ENCODE measurements around the gene CGAS. TPM values are rescaled to one million over a fixed set of nuclear protein-coding genes. Genes with fewer than 3 reads are reported as not detected.
"Not testable (repeated sequence)": the region's sequence is repeated elsewhere in the genome, so short reads cannot be mapped to it uniquely, and the experiment has no call there.

Gene CGAS
- total RNA-seq, 1 experiment from 2014 or later, result 35.0 TPM

GRCh38 chr6:73471686-73472290 lies 19.7 kb upstream of the CGAS start:
- Mint-ChIP-seq H3K27ac (ENCODE audit: unreplicated experiment) (no peak overlapping the region), H3K4me3 (ENCODE audit: low read depth, unreplicated experiment) (no peak overlapping the region), H3K36me3 (ENCODE audit: insufficient read depth, unreplicated experiment) (peaks cover 65% of the 10 kb centered on the region), H3K9me3 (ENCODE audit: low read depth, unreplicated experiment) (no peaks in the 10 kb centered on the region), H3K27me3 (ENCODE audit: unreplicated experiment) (no peaks in the 10 kb centered on the region), H3K4me1 (ENCODE audit: low read depth, unreplicated experiment) (no peaks in the 10 kb centered on the region)
- TF ChIP-seq, protein P1, sequence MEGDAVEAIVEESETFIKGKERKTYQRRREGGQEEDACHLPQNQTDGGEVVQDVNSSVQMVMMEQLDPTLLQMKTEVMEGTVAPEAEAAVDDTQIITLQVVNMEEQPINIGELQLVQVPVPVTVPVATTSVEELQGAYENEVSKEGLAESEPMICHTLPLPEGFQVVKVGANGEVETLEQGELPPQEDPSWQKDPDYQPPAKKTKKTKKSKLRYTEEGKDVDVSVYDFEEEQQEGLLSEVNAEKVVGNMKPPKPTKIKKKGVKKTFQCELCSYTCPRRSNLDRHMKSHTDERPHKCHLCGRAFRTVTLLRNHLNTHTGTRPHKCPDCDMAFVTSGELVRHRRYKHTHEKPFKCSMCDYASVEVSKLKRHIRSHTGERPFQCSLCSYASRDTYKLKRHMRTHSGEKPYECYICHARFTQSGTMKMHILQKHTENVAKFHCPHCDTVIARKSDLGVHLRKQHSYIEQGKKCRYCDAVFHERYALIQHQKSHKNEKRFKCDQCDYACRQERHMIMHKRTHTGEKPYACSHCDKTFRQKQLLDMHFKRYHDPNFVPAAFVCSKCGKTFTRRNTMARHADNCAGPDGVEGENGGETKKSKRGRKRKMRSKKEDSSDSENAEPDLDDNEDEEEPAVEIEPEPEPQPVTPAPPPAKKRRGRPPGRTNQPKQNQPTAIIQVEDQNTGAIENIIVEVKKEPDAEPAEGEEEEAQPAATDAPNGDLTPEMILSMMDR (IDR thresholded peaks at IDR 0.05; ENCODE audit: unreplicated experiment), result no peak
- DNase-seq, result no peak
- CTCF ChIA-PET, result no interaction called here
- no TSS peak for BruUV-seq (replicated peaks)
- intact Hi-C loops (cut with micrococcal nuclease; ENCODE audit: unreplicated experiment), result no loop called here

GRCh38 chr6:73461537-73462350 lies 9.6 kb upstream of the CGAS start, which contains the start of gene MTO1:
Gene MTO1, plus strand, starts transcription at chr6:73461737. Its CDS starts 118 bp downstream, at chr6:73461855.
- TSS peak; percentile 77 for BruUV-seq (replicated peaks)
- Mint-ChIP-seq H3K27me3 (ENCODE audit: unreplicated experiment) (no peaks in the 10 kb centered on the region), H3K36me3 (ENCODE audit: insufficient read depth, unreplicated experiment) (peaks cover 41% of the 10 kb centered on the region), H3K9me3 (ENCODE audit: low read depth, unreplicated experiment) (no peaks in the 10 kb centered on the region), H3K4me1 (ENCODE audit: low read depth, unreplicated experiment) (no peaks in the 10 kb centered on the region), H3K27ac (ENCODE audit: unreplicated experiment) (peak within 1 kb of the TSS; percentile 97), H3K4me3 (ENCODE audit: low read depth, unreplicated experiment) (peak within 1 kb of the TSS; percentile 92)
- DNase-seq, result peak; percentile 77
- TF ChIP-seq, protein P1 (IDR thresholded peaks at IDR 0.05; ENCODE audit: unreplicated experiment), result no peak
- intact Hi-C loops (cut with micrococcal nuclease; ENCODE audit: unreplicated experiment), result loop anchor here (5.0 kb wide), 1 partner anchor 146 kb away; no protein-coding TSS in a partner anchor
- CTCF ChIA-PET, result interaction anchor here (0.6 to 1.4 kb wide), 7 partner anchors 10 to 1519 kb away, joined by 3 to 5 read pairs (median 4); no protein-coding TSS in a partner anchor

- no peaks in the 10 kb centered on the region for H3K9me3 Mint-ChIP-seq (ENCODE audit: low read depth, unreplicated experiment)
- peaks cover 8% of the 10 kb centered on the region for H3K4me1 Mint-ChIP-seq (ENCODE audit: low read depth, unreplicated experiment)
- no peak for DNase-seq
- H3K27ac Mint-ChIP-seq (ENCODE audit: unreplicated experiment), result no peak overlapping the region
- no peaks in the 10 kb centered on the region for H3K27me3 Mint-ChIP-seq (ENCODE audit: unreplicated experiment)
- BruUV-seq (replicated peaks), result no TSS peak
- CTCF ChIA-PET, result no interaction called here
- TF ChIP-seq, protein P1 (IDR thresholded peaks at IDR 0.05; ENCODE audit: unreplicated experiment), result no peak
- H3K36me3 Mint-ChIP-seq (ENCODE audit: insufficient read depth, unreplicated experiment), result peaks cover 29% of the 10 kb centered on the region
- intact Hi-C loops (cut with micrococcal nuclease; ENCODE audit: unreplicated experiment), result loop anchor here (5.0 kb wide), 1 partner anchor 147 kb away; no protein-coding TSS in a partner anchor
- no peak overlapping the region for H3K4me3 Mint-ChIP-seq (ENCODE audit: low read depth, unreplicated experiment)
Observed at GRCh38 chr6:73460056-73460455, 8.0 kb upstream of the CGAS start.

GRCh38 chr6:73459474-73459873 lies 7.4 kb upstream of the CGAS start:
- H3K4me1 Mint-ChIP-seq (ENCODE audit: low read depth, unreplicated experiment); intact Hi-C loops (cut with micrococcal nuclease; ENCODE audit: unreplicated experiment); H3K27me3 Mint-ChIP-seq (ENCODE audit: unreplicated experiment); BruUV-seq (replicated peaks); H3K9me3 Mint-ChIP-seq (ENCODE audit: low read depth, unreplicated experiment); H3K27ac Mint-ChIP-seq (ENCODE audit: unreplicated experiment); CTCF ChIA-PET; DNase-seq; H3K4me3 Mint-ChIP-seq (ENCODE audit: low read depth, unreplicated experiment): not testable (repeated sequence)
- H3K36me3 Mint-ChIP-seq (ENCODE audit: insufficient read depth, unreplicated experiment), result peaks cover 26% of the 10 kb centered on the region

All from Calu3 (cell line).